Mesangial cell (primary cell): Measurements from ENCODE around the gene TNFAIP8L2. TPM values are rescaled to one million over a fixed set of nuclear protein-coding genes. Genes with fewer than 3 reads are reported as not detected.

Source experiments
- total RNA-seq: library from RNA; depleted of rRNA; stranded (reverse); fragments of >200 nt; gene quantifications from 2 replicates; pipeline ENCODE4 v1.2.3, GENCODE V29; 2015

Gene TNFAIP8L2
- total RNA-seq: not detected in 2 replicates

GRCh38 chr1:151156515-151156819, at the start of gene TNFAIP8L2:
TSS of gene TNFAIP8L2 (plus strand) at chr1:151156649. CDS start at chr1:151158698, 2,049 bp downstream.

GRCh38 chr1:151146412-151147131, 9.9 kb upstream of the TNFAIP8L2 start, which contains the start of gene SEMA6C:
TSS of gene SEMA6C (minus strand) at chr1:151146631. CDS start at chr1:151142621, 4,010 bp downstream.

GRCh38 chr1:151165738-151166504, 9.5 kb downstream of the TNFAIP8L2 start, which contains the start of the genes LYSMD1 and SCNM1:
TSS of gene LYSMD1 (minus strand) at chr1:151165902. CDS start at chr1:151165258, 644 bp downstream.
TSS of gene SCNM1 (plus strand) at chr1:151166144. CDS start at chr1:151166153, 9 bp downstream.

GRCh38 chr1:151175863-151176262, 19.4 kb downstream of the TNFAIP8L2 start, which contains the start of gene TMOD4:
TSS of gene TMOD4 (minus strand) at chr1:151175981. CDS start at chr1:151174875, 1,106 bp downstream.

DNA sequence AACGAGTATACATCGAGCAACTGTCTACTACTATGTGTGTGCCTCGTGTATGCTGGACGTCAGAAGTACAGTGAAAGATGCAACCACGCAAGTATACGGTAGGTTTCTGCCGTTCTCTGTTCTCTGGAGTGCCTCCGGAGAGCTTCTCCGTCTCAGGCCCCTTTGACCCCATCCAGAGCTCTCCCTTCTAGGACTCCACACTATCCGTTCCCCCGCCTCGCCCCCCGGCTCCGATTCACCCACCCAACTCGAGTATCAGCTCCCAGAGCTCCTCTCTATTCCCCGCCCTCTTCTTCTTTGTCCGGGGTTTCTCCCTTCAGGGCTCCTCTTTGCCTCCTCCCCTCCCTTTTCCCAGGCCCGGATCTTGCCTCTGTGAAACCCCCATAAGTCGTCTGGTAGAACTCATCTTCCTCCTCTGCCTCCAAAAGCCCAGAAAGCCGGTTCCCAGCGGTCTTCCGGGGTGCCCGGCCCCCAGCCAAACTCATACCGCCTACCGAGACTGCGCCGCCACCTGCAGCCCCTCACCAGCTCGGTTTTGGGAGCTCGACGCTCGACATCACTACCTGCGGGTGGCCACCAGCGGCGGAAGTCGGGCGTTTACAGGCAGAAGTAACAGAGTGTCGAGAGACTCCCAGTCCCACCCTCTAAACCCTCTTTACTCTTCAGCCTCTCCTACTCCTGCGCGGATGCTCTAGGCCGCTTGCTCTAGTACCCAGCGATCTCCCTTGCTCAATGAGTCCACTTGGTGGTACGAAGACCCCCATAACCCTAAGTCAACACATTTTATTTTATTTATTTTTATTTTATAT, 33.4 kb downstream of the TNFAIP8L2 start, which contains the start of gene VPS72:
TSS of gene VPS72 (minus strand) at position 561 of the 809 bp plus-strand sequence. CDS start at position 485, 76 bp downstream.

DNA sequence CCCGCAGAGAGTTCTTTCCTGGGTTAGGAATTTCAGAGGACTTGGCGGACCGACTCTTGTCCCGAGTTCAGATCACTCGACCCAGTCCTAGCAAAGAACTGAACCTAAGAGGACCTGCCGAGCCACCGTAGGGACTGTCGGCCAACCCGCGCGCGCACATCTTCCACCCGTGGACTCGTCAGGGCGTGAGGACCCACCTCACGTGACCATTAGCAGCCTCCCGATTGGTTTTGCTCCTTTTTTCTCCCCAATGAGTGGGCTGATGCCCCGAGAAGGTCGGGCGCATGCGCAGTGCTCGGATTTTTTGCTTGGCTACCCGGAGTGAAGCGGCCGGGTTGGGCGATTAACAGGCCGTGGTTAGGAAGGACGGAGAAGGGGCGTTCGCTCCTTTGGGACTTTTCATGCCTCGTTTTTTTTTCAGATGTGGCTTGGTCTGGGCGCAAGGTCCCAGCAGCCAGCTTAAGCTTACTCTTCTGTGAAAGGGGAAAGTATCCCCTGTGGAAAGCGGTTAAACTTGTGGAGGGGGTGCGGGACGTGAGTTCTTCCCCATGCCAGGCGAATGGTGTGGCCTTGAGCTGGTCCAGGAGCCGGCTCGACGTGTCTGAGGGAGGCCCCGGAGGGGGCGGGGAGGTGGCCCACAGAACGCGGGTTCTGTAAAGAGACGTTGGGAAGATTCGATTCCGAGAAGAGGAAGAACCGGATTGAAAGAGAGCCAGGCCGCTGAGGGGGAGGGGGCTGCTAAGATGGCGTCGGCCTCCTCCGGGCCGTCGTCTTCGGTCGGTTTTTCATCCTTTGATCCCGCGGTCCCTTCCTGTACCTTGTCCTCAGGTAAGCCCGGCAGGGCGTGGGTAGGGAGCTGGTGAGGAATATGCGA, 42.0 kb downstream of the TNFAIP8L2 start, which contains the start of gene PIP5K1A:
TSS of gene PIP5K1A (plus strand) at position 299 of the 874 bp plus-strand sequence. CDS start at position 744, 445 bp downstream.

Other genes with a start within 250 kb of the TNFAIP8L2 start
- gene SETDB1, start 230.3 kb upstream of the TNFAIP8L2 start, total RNA-seq: 20.9 and 30.4 TPM in 2 replicates
- gene CERS2, start 181.8 kb upstream of the TNFAIP8L2 start, total RNA-seq: 146 and 174 TPM in 2 replicates
- gene ANXA9, start 174.4 kb upstream of the TNFAIP8L2 start, total RNA-seq: 0.33 and 1.3 TPM in 2 replicates
- 12.1 and 27.3 TPM in 2 replicates for gene MINDY1, start 149.7 kb upstream of the TNFAIP8L2 start, total RNA-seq
- 17.8 and 21.6 TPM in 2 replicates for gene PRUNE1, start 148.2 kb upstream of the TNFAIP8L2 start, total RNA-seq
- gene BNIPL, start 120.1 kb upstream of the TNFAIP8L2 start, total RNA-seq: 0.33 TPM in 1 of 2 replicates, not detected in the other
- 2.0 and 3.0 TPM in 2 replicates for gene C1orf56, start 108.9 kb upstream of the TNFAIP8L2 start, total RNA-seq
- 47.5 and 47.9 TPM in 2 replicates for gene CDC42SE1, start 97.0 kb upstream of the TNFAIP8L2 start, total RNA-seq
- gene MLLT11, start 96.3 kb upstream of the TNFAIP8L2 start, total RNA-seq: 10.9 and 23.8 TPM in 2 replicates
- 2.8 and 3.4 TPM in 2 replicates for gene GABPB2, start 85.9 kb upstream of the TNFAIP8L2 start, total RNA-seq
- 5.4 and 8.0 TPM in 2 replicates for gene SEMA6C, start 10.0 kb upstream of the TNFAIP8L2 start, total RNA-seq
- 5.2 and 7.1 TPM in 2 replicates for gene LYSMD1, start 9.3 kb downstream of the TNFAIP8L2 start, total RNA-seq
- 44.0 and 51.2 TPM in 2 replicates for gene SCNM1, start 9.5 kb downstream of the TNFAIP8L2 start, total RNA-seq
- 0.63 TPM in 1 of 2 replicates, not detected in the other for gene TMOD4, start 19.3 kb downstream of the TNFAIP8L2 start, total RNA-seq
- gene VPS72, start 33.5 kb downstream of the TNFAIP8L2 start, total RNA-seq: 45.8 and 54.4 TPM in 2 replicates
- gene PIP5K1A, start 41.9 kb downstream of the TNFAIP8L2 start, total RNA-seq: 51.7 and 62.7 TPM in 2 replicates
- 131 and 152 TPM in 2 replicates for gene PSMD4, start 98.1 kb downstream of the TNFAIP8L2 start, total RNA-seq
- 17.4 and 25.1 TPM in 2 replicates for gene ZNF687, start 125.7 kb downstream of the TNFAIP8L2 start, total RNA-seq
- gene PI4KB, start 170.8 kb downstream of the TNFAIP8L2 start, total RNA-seq: 53.7 and 57.4 TPM in 2 replicates
- gene RFX5, start 190.6 kb downstream of the TNFAIP8L2 start, total RNA-seq: 24.3 and 25.9 TPM in 2 replicates
- 6.0 and 18.1 TPM in 2 replicates for gene SELENBP1, start 216.1 kb downstream of the TNFAIP8L2 start, total RNA-seq
- gene PSMB4, start 242.9 kb downstream of the TNFAIP8L2 start, total RNA-seq: 304 and 370 TPM in 2 replicates